HG02759 (cell line): Measurements from ENCODE around the gene TOX2.

Experiments used
- ATAC-seq: cut with Tn5 transposase; IDR thresholded peaks from one replicate; pipeline ENCODE4 v1.9.1; 2021; ENCODE audit warnings: mild to moderate bottlenecking, moderate library complexity; ENCODE audit not compliant: unreplicated experiment

Gene TOX2

DNA sequence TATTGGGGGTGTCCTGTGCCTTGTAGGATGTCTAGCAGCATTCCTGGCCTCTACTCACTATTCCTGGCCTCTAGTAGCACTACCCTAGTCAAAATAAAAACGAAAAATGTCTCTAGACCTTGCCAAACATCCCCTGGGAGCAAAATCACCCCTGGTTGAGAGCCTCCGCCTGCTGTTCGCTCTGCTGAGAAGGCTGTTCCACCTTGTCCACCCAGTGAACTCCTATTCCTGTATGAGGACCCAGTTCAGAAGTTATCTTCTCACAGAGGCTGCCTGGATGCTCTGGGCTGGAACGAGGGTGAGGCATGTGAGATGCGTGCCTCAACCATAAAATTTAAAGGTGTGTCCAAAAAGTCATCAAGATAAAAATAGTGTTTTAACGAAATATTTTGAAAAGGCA lies 101.9 kb downstream of the TOX2 start:
- ATAC-seq: no peak

DNA sequence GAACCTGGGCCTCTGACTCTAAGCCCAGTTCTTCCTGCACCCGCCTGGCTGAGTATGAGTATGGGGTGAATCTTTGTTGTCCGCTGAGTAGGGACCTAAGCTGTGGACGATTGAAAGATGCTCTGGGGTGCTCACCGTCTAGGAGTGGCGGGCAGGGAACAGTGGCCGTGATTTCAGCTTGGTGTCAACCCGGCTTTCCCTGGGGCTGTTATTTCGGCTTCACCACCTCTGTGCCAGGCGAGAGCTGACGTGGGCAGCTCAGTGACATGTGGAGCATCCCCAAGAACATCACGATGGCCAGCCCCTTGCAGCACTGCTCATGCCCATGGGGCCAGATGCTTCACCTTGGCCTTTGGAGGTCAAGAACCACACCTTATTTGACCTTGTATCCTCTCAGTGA lies 102.6 kb downstream of the TOX2 start:
- ATAC-seq: no peak

DNA sequence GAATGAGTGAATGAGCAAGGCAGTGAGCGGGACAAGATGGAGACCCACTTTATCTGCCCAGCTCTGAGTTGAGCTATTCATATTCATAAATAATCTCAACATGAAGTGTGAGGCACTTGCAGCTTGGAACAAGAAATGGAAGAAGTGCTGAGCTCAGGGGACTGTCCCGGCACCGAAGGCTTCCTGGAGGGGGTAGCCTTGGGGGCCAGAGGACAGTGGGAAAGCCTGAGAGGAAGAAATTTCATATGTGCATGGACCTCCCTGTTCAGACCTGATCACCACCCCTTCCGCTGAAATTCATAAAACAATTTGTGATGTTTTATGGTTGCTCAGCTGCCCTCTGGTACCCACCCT lies 103.2 kb downstream of the TOX2 start:
- ATAC-seq: no peak

DNA sequence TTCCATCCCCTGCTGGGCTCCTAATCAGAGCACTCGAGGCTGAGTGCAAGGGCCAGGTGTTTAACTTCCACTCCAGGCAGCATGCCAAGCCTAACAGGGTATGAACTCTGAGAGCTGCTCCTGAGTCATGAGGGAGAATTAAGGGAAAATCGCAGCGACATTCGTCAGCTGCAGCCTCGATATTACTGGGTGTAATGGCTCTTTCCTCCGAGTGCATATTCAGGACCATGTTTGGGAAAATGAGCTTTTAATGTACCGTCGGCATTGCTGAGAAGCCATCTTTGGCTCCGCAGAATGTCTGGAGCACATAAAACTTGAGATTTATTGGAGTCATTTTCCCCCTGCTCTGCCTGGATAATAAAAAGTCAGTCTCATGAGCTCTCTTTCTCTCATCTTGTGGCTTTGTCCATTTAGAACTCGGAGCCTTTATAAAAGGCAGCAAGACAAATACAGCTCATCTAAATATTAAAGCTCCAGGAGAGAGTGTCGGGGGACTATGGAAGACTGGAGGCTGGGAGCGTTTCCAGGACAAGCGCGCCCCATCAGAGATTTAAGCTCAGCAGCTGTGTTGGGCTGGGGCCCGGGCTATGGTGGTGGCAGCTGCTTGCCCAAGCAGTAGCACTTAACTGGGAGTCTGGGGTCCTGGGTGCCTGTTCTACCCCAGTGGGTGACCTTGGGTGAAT lies 103.7 kb downstream of the TOX2 start:
- no peak for ATAC-seq

DNA sequence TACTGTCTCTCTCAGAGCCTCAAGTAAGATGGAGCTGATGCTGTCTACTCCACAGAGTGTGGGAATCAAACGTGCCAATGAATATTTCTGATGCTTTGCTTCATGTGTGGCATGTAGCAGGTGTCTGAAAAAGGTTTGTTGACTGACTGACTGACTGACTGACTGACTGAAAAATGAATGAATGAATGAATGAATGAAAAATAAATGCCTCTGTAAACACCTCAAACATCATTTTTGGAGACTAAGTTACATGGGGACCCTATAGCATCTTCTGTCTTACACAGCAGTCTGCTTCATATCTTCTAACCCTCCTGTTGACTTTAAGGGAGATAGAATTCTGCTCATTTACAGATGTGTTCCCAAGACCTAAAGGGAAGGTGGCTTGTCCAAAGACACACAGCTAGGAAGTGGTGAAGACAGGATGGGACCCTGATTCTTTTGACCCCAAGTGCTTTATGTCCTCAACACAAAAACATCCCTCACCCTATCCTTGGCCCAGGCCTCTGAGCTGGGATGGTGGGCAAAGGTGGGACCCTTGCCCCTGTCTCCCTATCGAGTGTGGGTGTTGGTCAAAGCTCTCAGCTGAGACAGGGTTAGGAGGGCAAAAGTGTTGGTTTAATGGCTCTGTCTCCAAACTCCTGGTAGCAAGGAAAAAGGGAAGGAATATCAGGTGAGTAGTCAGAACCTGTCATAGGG lies 104.4 kb downstream of the TOX2 start:
- no peak for ATAC-seq

DNA sequence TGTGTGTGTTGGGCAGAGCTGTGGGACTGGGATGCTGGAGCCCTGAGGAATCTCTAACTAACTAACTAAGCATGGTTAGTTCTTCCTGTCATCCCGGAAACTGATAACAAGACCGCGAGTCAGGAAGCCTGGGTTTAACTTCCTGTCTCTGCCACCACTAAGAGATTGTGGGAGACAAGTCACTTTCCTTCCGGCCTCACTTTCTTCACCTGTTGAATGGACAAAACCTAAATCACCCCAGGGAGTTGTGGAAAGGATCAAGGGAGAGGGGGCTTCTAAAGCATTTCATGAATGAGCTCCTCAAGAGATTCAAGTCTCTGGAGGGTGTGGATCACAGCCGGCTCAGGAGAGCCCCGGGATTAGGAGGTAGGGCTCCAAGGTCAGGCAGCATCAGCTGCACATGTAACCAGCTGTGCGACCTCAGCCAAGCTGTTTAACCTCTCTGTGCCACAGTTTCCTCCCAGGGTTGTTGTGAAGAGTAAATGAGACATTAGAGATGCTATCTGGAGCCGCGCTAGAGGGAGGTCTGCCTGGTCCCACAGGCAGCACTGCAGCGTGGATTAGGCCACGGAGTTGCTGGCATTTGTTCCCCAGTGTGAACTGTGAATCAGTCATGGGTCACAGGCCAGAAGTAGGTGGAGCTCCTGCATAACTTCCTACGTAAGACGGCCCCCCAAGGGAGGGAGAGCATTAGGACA lies 105.1 kb downstream of the TOX2 start:
- no peak for ATAC-seq

DNA sequence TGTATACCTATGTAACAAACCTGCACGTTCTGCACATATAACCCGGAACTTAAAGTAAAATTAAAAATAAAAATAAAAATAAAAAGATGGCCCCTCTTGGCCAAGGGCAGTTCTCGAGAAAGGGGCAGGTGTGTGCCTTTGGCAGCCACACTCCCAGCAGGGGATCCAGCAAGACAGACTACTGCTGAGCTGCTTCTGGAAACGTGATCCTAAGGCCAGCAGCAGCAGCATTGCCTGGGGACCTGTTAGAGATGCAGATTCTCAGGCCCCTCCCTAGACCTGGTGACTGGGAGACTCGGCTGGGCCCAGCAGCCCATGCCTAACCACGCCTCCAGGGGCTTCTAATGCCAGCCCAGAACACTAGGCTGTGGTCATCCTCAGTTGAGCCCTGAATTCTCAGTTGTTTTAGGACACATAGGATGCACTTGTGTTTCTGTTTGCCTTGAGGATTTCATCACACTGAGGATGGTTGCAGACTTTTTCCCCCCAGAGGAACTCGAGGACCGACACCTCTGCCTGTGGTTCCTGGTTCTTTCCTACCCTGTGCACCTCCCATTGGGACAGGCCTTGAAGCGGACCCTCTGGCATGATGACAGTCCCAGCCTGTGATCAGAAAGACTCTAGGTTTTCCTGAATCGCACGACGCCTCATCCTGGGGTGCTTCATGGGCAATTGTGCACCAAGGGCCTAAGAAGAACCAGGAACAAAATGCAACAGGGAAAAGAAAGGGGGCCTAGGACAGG lies 105.9 kb downstream of the TOX2 start:
- no peak for ATAC-seq

DNA sequence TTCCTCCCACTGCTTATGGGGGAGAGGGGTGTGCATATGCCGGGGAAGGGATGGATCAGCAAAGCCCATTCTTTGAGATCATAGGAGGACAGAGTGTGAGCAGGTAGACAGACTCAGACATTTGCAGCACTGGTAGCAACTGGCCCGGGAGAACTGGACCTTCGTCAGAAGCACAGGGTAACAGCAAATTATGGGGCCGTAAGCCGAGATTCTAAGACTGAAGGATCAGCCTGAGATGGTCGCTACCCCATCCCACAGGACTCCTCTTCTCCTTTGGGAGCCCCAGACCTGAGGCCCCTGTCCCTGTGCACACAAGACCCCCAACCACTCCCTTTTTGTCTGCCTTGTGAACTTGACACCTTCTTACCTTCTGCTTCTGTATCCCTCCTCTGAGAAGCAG lies 106.5 kb downstream of the TOX2 start:
- ATAC-seq: no peak

DNA sequence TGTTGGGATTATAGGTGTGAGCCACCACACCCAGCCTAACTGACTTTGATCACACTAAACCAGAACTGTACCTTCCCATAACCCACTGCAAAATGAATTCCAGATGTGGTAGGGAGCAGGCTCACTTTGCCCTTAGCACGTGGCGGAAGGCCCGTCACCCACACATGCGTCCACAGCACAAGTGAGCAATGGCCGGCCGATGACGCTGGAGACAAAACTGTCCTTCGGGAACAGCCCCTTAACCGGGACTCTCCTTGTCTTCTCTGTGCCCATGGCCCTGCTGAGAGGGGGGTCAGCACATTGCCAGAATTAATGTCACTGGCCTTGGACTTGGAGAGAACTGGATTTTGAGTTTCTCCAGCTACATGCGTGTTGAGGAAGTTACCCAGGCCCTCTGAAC lies 107.2 kb downstream of the TOX2 start:
- no peak for ATAC-seq

DNA sequence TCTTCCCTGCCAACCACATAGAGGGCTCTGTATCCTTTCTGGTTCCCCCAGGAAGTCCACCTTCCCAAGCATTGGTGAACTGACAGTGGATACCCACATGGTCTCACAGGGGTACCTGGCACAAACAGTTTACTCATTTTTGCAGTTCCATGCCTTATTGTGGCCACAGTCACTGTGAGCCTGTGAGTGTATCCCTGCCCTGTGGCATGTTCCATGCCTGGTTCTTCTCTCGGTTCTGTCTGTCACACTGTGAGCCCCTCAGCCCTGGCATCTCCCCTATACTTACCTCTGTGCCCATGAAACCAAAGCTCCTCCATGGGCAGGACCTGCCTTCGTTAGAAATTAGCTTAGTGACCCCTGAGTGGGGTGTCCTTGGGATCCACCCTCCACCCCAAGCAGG lies 107.8 kb downstream of the TOX2 start:
- no peak for ATAC-seq

DNA sequence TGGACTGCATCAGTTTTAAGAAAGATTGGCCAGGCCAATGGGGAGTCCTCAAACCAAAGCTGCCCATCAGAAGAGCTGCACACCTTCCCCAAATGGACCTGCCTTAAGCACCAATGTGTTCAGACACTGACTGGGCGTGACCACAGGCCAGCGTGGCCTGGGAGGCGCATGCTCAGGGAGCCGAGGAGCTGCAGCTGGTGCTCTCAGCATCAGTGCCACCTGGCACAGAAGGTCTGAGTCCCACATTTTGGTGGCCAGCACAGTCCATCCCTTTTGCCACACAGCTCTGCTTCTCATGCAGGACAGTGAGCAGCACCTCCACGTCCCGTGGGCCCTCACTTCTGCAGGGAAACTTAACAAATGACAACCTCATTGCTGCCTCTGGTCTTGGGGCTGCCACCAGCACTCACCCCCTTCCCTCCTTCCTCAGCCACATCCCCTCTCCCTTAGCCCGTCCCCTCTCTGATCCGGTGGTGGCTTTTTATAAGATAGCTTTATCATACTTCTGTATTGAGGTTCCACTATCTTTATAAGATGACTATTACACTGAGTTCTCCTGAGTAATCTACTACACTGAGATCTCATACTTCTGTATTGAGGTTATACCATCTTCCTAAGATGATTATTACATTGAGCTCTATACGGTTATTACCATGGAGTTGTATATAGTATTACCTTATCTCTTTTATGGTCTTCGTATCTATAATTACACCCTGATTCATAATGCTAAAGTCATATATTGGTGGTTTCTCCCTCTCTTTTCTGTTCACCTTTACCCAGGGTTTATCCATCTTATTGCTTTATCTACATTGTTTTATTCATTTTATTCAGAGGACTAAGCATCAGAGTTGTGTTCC lies 109.1 kb downstream of the TOX2 start:
- no peak for ATAC-seq

DNA sequence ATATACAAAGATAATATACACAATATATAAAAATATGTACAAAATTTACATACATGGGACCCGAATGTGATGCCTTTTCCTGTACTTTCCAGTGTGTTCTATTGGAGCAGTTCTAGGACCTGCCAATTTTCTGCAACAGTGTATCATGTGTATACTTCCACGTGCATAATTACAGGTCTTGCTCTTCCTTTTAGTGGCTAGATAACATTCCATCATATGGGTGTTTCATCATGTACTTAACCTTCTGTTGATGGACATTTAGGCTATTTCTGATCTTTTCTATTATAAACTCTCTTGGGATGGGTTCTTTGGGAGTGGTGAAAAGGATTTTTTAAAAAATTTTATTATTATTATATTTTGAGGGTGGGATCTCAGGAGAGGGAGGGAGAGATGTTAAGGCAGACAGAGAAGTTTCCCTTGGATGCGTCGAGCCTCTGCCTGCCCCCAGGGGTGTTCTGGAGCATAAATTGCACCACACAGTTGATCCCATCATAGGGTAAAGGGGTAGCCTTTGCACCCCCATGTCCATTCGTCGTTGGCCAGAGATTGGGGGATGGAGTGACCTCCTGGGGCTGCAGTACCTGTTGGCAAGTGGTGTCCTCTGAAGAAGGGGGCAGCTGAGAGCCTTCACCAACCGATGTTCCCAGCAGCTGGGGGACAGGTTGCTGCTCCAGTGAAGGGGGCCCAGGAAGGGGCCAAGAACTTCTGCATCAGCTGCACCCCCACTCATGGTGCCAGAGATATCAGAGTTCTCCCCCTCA lies 110.3 kb downstream of the TOX2 start:
- no peak for ATAC-seq

DNA sequence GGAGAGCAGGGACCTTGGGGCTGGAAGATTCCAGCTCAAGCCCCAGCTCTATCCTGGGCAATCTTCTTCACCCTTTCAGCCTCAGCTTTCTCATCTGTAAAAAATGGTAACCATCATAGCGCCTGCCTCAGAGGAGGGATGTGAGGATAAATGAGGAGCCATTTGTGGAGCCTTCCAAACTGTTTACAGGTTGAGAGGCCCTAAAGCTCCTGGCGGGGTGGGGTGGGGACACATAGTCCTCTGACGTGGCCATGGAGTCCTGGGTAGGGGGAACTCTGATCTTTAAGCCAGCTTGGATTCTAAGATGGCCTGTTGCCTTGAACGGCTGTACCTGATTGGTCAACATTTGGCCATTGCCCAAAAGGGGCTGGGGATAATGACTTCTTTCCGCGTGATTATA lies 111.1 kb downstream of the TOX2 start:
- ATAC-seq: no peak

DNA sequence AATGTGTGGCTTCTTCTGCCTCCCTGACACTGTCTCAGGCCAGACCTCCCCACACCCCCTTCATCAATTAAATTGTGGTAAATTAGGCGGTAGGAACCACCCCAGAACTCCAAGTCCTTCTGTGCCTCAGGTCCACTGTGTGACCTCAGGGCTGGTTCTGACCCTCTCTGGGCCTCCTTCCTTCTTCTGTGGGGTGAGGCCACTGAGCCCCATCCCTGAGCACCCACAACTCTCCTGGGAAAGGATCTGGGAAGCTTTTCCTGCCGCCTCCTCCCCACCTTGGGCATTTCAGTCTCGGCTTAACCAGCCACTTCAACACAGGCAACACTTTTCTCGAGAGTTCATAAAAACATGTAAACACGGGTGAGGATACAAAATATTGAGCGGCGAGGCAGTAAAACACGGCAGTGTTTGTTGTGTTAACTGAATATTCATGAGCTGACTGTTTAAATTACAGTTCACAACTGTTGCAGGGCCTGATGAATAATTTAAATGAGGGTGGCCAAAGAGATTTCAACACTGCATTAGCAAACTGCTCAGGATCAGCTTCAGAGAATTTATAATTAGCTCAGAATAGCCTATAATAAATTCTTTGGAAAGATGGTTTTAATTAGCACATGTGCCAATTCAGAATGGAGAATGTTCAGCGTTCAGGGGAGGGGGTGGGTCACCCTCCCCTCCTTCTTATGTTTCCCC lies 112.1 kb downstream of the TOX2 start:
- no peak for ATAC-seq

DNA sequence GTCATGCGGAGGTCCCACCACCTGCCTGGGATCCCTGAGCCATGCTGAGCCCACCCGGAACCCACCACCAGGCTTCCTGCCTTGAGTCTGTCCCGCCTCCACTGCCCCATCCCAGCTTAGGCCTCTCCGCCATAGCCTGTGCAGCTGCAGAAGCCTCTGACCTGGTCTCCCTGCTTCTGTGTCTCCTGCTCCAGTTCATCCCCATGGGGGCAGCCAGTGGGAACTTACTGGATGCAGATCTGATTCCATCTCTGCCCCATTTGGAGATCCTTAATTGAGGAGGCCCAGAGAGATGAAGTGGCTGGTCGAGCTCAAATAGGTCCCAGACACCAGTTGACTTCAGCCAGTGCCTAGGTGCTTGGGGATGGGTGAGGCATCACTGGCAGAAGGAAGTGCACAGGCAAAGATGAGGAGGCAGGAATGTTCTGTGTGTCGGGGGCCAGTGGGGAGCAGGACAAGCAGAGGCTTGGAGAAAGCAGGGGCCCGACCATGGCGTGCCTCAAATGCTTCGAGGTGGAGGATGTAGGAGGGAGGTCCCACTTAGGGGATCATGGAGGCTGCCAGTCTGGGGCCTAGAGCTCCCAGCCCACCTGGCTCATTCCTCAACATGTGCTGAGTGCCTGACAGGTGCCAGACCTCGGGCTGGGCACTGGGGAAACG lies 112.8 kb downstream of the TOX2 start:
- ATAC-seq: no peak

DNA sequence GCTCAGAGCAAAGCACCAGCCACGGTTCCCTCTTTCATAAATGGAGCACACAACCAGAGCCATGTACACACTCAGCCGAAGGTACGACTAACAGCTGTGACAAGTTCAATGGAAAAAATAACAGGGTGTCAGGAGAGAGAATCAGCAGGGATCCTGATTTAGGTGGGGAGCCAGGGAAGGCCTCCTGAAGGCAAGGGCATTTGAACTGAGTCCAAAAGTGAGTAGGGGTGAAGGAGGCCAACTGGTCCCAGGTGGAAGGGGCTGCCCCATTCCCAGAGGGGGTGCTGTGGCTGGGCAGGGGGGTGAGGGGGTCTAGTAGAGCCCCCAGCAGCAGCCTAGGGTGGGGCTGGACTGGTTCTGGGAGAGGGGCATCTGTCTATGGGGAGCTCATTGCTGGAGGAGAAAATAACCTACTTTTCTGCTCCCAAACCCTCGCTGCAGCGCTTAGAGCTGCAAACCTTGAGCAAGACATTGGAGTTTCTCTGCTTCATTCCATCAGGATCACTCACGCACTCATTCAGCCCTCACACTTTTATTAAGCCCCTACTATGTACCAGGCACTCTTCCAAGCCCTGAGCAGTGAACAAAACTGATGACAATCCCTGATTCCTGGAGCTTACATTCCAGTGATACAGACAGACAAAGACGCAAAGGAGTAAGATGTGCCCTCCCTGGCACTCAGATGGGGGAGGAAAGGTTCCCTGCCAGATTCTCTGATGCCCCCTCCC lies 113.5 kb downstream of the TOX2 start:
- ATAC-seq: no peak

DNA sequence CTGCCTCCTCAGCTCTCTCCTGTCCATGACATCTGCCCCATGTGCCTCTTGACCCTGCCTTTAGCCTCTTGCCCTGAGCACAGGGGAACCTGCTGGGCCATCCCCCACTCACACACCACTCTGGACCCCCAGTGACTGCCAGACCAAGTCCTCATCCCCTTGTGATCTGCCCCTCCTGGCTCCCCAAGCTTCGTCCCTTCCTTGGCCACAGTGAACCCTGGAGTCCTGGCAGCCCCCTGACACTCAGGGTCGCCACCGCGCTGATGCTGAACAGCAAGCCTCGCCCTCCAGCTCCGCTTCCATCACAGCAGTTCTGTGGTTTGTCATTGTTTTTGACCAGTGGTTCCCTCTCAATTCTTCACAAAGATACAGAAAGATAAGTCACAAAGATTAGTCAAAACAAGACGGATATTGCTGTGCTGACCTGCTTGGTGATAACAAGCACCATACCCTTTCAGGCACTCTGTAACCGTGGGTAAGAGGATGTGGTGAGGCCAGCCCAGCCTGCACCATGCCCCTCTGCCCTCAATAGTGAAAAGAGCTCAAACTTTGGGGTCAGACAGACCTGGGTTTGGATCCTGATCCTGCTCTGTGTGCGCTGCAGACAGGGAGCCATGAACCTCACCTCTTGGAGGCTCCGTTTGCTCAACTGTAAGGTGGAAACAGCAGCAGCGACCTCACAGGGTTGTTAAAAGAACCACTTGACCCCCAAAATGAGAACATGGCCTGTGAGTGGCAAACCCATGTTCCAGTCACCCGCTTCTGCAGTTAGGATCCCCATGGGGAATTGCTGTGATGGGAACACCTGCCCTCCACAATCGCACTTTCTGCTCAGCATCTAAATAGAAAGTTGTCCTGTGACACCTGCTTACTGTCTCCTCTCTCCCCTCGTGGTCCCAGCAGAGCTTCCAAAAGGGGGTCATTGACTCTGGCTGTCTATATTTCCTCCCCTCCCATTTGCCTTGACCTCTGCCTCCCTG lies 114.5 kb downstream of the TOX2 start:
- ATAC-seq: no peak
